Fibroblast of lung (primary cell): ENCODE results near the gene SCAPER. TPM values are rescaled to one million over a fixed set of nuclear protein-coding genes. Genes with fewer than 3 reads are reported as not detected.
"Not testable (repeated sequence)": the region's sequence is repeated elsewhere in the genome, so short reads cannot be mapped to it uniquely, and the experiment has no call there.

Source experiments
- DNase-seq, 2 donors: peaks; one replicate each; pipeline versions ENCODE4 v3.0.0 to v3.0.0-alpha.2; 2010; ENCODE audit warnings: low read depth in 2 of 2
- H2AFZ ChIP-seq: 2 replicates; pipeline ENCODE4 v1.5.1; 2012; ENCODE audit warnings: low read length, control low read depth, inconsistent platforms
- H3K27ac ChIP-seq: 2 replicates; pipeline ENCODE4 v1.5.1; 2011; ENCODE audit warnings: low read length, control low read depth; ENCODE audit not compliant: insufficient read depth
- H3K27me3 ChIP-seq: 2 replicates; pipeline ENCODE4 v1.5.1; 2011; ENCODE audit warnings: mild to moderate bottlenecking, low read length; ENCODE audit not compliant: control insufficient read depth, insufficient read depth
- H3K36me3 ChIP-seq: 2 replicates; pipeline ENCODE4 v1.5.1; 2011; ENCODE audit warnings: low read length; ENCODE audit not compliant: control insufficient read depth, insufficient read depth
- H3K4me1 ChIP-seq: 2 replicates; pipeline ENCODE4 v1.5.1; 2011; ENCODE audit warnings: low read length; ENCODE audit not compliant: control insufficient read depth, insufficient read depth; ENCODE audit errors: extremely low read depth
- H3K4me2 ChIP-seq: 2 replicates; pipeline ENCODE4 v1.5.1; 2011; ENCODE audit warnings: low read length, control low read depth; ENCODE audit not compliant: insufficient read depth; ENCODE audit errors: extremely low read depth
- H3K4me3 ChIP-seq, 4 experiments: fragments of 200-600 bp in 1 of 4; sonication (generic) in 1 of 4; replicated peaks in 1 of 4; 2 replicates each; pipeline ENCODE4 v1.5.1; 2011 to 2016; ENCODE audit warnings: low read length in 4 of 4, low read depth in 3 of 4, mild to moderate bottlenecking in 3 of 4, control low read depth in 2 of 4, inconsistent platforms in 1 of 4, mixed read lengths in 1 of 4; ENCODE audit not compliant: insufficient read depth in 1 of 4; ENCODE audit errors: control extremely low read depth in 1 of 4
- H3K79me2 ChIP-seq: 2 replicates; pipeline ENCODE4 v1.5.1; 2012; ENCODE audit warnings: mild to moderate bottlenecking, low read length, inconsistent platforms; ENCODE audit not compliant: control insufficient read depth, insufficient read depth
- H3K9ac ChIP-seq: 2 replicates; pipeline ENCODE4 v1.5.1; 2011; ENCODE audit warnings: mild to moderate bottlenecking, low read length, control low read depth; ENCODE audit not compliant: insufficient read depth
- H3K9me3 ChIP-seq: 2 replicates; pipeline ENCODE4 v1.5.1; 2012; ENCODE audit warnings: low read depth, low read length; ENCODE audit not compliant: control insufficient read depth, insufficient read depth
- H4K20me1 ChIP-seq: 2 replicates; pipeline ENCODE4 v1.5.1; 2011; ENCODE audit warnings: low read length; ENCODE audit not compliant: control insufficient read depth, insufficient read depth; ENCODE audit errors: extremely low read depth
- CTCF ChIP-seq, 2 donors: IDR thresholded peaks in 1 of 2; conservative IDR thresholded peaks in 1 of 2; 1 replicate in 1 of 2; 2 replicates in 1 of 2; pipeline ENCODE4 v1.5.1; 2011 to 2012; ENCODE audit warnings: low read length in 2 of 2, control low read depth in 1 of 2, inconsistent platforms in 1 of 2, low read depth in 1 of 2, mild to moderate bottlenecking in 1 of 2
- EZH2 ChIP-seq: IDR thresholded peaks from 2 replicates; pipeline ENCODE4 v1.5.1; 2012; ENCODE audit warnings: low read length, control low read depth, mild to moderate bottlenecking; ENCODE audit errors: missing control alignments
- polyA plus RNA-seq, 2 donors: library from polyadenylated mRNA; depleted of rRNA in 1 of 2; stranded (reverse) in 1 of 2; unstranded in 1 of 2; fragments of >200 nt; gene quantifications; 2 replicates each; pipeline ENCODE4 v1.2.1, GENCODE V29; 2011 to 2012; ENCODE audit warnings: missing spikeins in 1 of 2
- total RNA-seq: library from RNA; depleted of rRNA; stranded (reverse); fragments of >200 nt; gene quantifications from 2 replicates; pipeline ENCODE4 v1.2.1, GENCODE V29; 2014

Gene SCAPER
- total and polyA plus RNA-seq, 2 donors (not counting 1 experiment from before 2014, with no cell fraction given), result 2.3 to 9.1 TPM

GRCh38 chr15:76714950-76715349 lies 190.2 kb downstream of the SCAPER start:
- Histone ChIP-seq H3K27me3 (no peaks in the 10 kb centered on the region), H3K4me1 (no peaks in the 10 kb centered on the region), H3K9me3 (no peaks in the 10 kb centered on the region), H3K27ac (no peak overlapping the region), H3K79me2 (no peaks in the 10 kb centered on the region), H2AFZ (no peak overlapping the region), H3K36me3 (no peaks in the 10 kb centered on the region), H4K20me1 (no peaks in the 10 kb centered on the region), H3K4me2 (no peak overlapping the region), H3K4me3 (no peak overlapping the region), H3K9ac (no peak overlapping the region)
- no peak for DNase-seq
- TF ChIP-seq EZH2, result no peak
- TF ChIP-seq CTCF (conservative IDR thresholded peaks at IDR 0.05 in 1 of 2, IDR thresholded peaks at IDR 0.05 in 1 of 2; ENCODE audit: low read depth in 1 of 2, low read length in 2 of 2), result no peak

GRCh38 chr15:76711351-76711827 lies 193.8 kb downstream of the SCAPER start:
- TF ChIP-seq EZH2, result no peak
- TF ChIP-seq CTCF (conservative IDR thresholded peaks at IDR 0.05 in 1 of 2, IDR thresholded peaks at IDR 0.05 in 1 of 2; ENCODE audit: low read depth in 1 of 2, low read length in 2 of 2), result no peak
- Histone ChIP-seq H2AFZ (no peak overlapping the region), H3K36me3 (no peaks in the 10 kb centered on the region), H3K9me3 (no peaks in the 10 kb centered on the region), H3K4me3 (no peak overlapping the region), H3K4me2 (no peak overlapping the region), H4K20me1 (no peaks in the 10 kb centered on the region), H3K27ac (no peak overlapping the region), H3K79me2 (no peaks in the 10 kb centered on the region), H3K27me3 (no peaks in the 10 kb centered on the region), H3K9ac (no peak overlapping the region), H3K4me1 (no peaks in the 10 kb centered on the region)
- no peak for DNase-seq

- H3K36me3 ChIP-seq, H3K9me3 ChIP-seq, H3K27ac ChIP-seq, H4K20me1 ChIP-seq, H3K79me2 ChIP-seq, H3K4me2 ChIP-seq, H2AFZ ChIP-seq, DNase-seq, H3K4me3 ChIP-seq, H3K9ac ChIP-seq, H3K4me1 ChIP-seq, H3K27me3 ChIP-seq: not testable (repeated sequence)
These were observed 201.1 kb downstream of the SCAPER start for GRCh38 chr15:76704032-76704431.
